Smooth muscle cell (in vitro differentiated cells): ENCODE results near the gene RPL38. TPM values are rescaled to one million over a fixed set of nuclear protein-coding genes. Genes with fewer than 3 reads are reported as not detected.

ENCODE experiments used
- DNase-seq: peaks from one replicate; lab custom pipeline; 2025; ENCODE audit not compliant: unreplicated experiment; lab: John Stamatoyannopoulos, UW
- H2AFZ ChIP-seq: fragments of 200-600 bp; sonication (generic); 2 replicates; pipeline ENCODE4 v1.6.0; 2016; ENCODE audit warnings: antibody characterized with exemption, low read depth, mild to moderate bottlenecking
- H3F3A ChIP-seq: fragments of 200-600 bp; sonication (generic); 2 replicates; pipeline ENCODE4 v1.6.0; 2017; ENCODE audit warnings: antibody characterized with exemption, low read depth
- H3K27ac ChIP-seq: fragments of 200-600 bp; sonication (generic); 2 replicates; pipeline ENCODE4 v1.5.1; 2016; ENCODE audit warnings: low read depth, mild to moderate bottlenecking
- H3K27me3 ChIP-seq: fragments of 200-600 bp; sonication (generic); 2 replicates; pipeline ENCODE4 v1.6.1; 2016; ENCODE audit warnings: low read depth, mild to moderate bottlenecking
- H3K36me3 ChIP-seq: fragments of 200-600 bp; sonication (generic); 2 replicates; pipeline ENCODE4 v1.5.1; 2016; ENCODE audit warnings: low read depth
- H3K4me1 ChIP-seq: fragments of 200-600 bp; sonication (generic); 2 replicates; pipeline ENCODE4 v1.5.1; 2016; ENCODE audit warnings: low read depth
- H3K4me2 ChIP-seq: fragments of 200-600 bp; sonication (generic); 2 replicates; pipeline ENCODE4 v1.6.0; 2016; ENCODE audit warnings: mild to moderate bottlenecking
- H3K4me3 ChIP-seq: fragments of 200-600 bp; sonication (generic); 2 replicates; pipeline ENCODE4 v1.5.1; 2016; ENCODE audit warnings: mild to moderate bottlenecking
- H3K79me2 ChIP-seq: fragments of 200-600 bp; sonication (generic); 2 replicates; pipeline ENCODE4 v1.6.0; 2016; ENCODE audit warnings: low read depth, mild to moderate bottlenecking
- H3K9ac ChIP-seq: fragments of 200-600 bp; sonication (generic); 2 replicates; pipeline ENCODE4 v1.6.0; 2016; ENCODE audit warnings: low read depth
- H3K9me3 ChIP-seq: fragments of 200-600 bp; sonication (generic); replicated peaks from 2 replicates; pipeline ENCODE4 v1.5.1; 2016; ENCODE audit warnings: low read depth
- H4K20me1 ChIP-seq: fragments of 200-600 bp; sonication (generic); 2 replicates; pipeline ENCODE4 v1.6.0; 2016; ENCODE audit warnings: low read depth
- WGBS: methylation state at CpG from one replicate; pipeline ENCODE4 v1.1.7; 2016; ENCODE audit warnings: low lambda C conversion rate; 5-methylcytosine and 5-hydroxymethylcytosine counted together
- polyA plus RNA-seq: library from polyadenylated mRNA; unstranded; fragments of >200 nt; fragmentation: Nextera tagmentation; extraction: Ambion mirVana; gene quantifications from 2 replicates; pipeline ENCODE4 v1.2.1, GENCODE V29; 2016
- total RNA-seq: library from RNA; depleted of rRNA; stranded (reverse); fragments of >200 nt; gene quantifications from 2 replicates; pipeline ENCODE4 v1.2.3, GENCODE V29; 2014
- TF ChIP-seq, protein P1 (sequence below): fragments of 200-600 bp; sonication (generic); IDR thresholded peaks from 2 replicates; pipeline ENCODE4 v1.5.1; 2017; ENCODE audit warnings: borderline replicate concordance, mild to moderate bottlenecking, antibody characterized with exemption; ENCODE audit not compliant: insufficient read depth, poor library complexity, severe bottlenecking

The RPL38 gene
- total and polyA plus RNA-seq, 2 experiments from 2014 or later = 449 to 889 TPM

GRCh38 chr17:74160656-74161502 is 42.6 kb upstream of the RPL38 start:
- Histone ChIP-seq H2AFZ (no peak overlapping the region), H3K27ac (no peak overlapping the region), H3K4me2 (no peak overlapping the region), H4K20me1 (no peaks in the 10 kb centered on the region), H3K9me3 (no peaks in the 10 kb centered on the region), H3F3A (no peaks in the 10 kb centered on the region), H3K27me3 (no peaks in the 10 kb centered on the region), H3K79me2 (no peaks in the 10 kb centered on the region), H3K4me1 (no peaks in the 10 kb centered on the region), H3K9ac (no peak overlapping the region), H3K4me3 (no peak overlapping the region), H3K36me3 (no peaks in the 10 kb centered on the region)
- no peak for DNase-seq
- TF ChIP-seq, protein P1, sequence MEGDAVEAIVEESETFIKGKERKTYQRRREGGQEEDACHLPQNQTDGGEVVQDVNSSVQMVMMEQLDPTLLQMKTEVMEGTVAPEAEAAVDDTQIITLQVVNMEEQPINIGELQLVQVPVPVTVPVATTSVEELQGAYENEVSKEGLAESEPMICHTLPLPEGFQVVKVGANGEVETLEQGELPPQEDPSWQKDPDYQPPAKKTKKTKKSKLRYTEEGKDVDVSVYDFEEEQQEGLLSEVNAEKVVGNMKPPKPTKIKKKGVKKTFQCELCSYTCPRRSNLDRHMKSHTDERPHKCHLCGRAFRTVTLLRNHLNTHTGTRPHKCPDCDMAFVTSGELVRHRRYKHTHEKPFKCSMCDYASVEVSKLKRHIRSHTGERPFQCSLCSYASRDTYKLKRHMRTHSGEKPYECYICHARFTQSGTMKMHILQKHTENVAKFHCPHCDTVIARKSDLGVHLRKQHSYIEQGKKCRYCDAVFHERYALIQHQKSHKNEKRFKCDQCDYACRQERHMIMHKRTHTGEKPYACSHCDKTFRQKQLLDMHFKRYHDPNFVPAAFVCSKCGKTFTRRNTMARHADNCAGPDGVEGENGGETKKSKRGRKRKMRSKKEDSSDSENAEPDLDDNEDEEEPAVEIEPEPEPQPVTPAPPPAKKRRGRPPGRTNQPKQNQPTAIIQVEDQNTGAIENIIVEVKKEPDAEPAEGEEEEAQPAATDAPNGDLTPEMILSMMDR = no peak
- WGBS = 88% methylated on average over 23 of the region's 23 CpGs

- H3K36me3 ChIP-seq = no peaks in the 10 kb centered on the region
- H3K9me3 ChIP-seq = no peaks in the 10 kb centered on the region
- H2AFZ ChIP-seq = no peak overlapping the region
- H3K79me2 ChIP-seq = no peaks in the 10 kb centered on the region
- TF ChIP-seq, protein P1 = no peak
- H3F3A ChIP-seq = no peaks in the 10 kb centered on the region
- no peaks in the 10 kb centered on the region for H4K20me1 ChIP-seq
- no peak overlapping the region for H3K9ac ChIP-seq
- H3K4me1 ChIP-seq = no peaks in the 10 kb centered on the region
- H3K4me2 ChIP-seq = no peak overlapping the region
- H3K4me3 ChIP-seq = no peak overlapping the region
- peaks cover under 1% of the 10 kb centered on the region for H3K27me3 ChIP-seq
- H3K27ac ChIP-seq = no peak overlapping the region
- WGBS = 92% methylated on average over 11 of the region's 11 CpGs
- DNase-seq = no peak
These were observed 42.0 kb upstream of the RPL38 start for GRCh38 chr17:74161503-74161875.

- Histone ChIP-seq H3K4me1 (no peaks in the 10 kb centered on the region), H3K27ac (no peak overlapping the region), H3K4me3 (no peak overlapping the region), H4K20me1 (no peaks in the 10 kb centered on the region), H3K27me3 (peaks cover 7% of the 10 kb centered on the region), H2AFZ (no peak overlapping the region), H3K4me2 (no peak overlapping the region), H3K9ac (no peak overlapping the region), H3K36me3 (no peaks in the 10 kb centered on the region), H3K9me3 (no peaks in the 10 kb centered on the region), H3F3A (no peaks in the 10 kb centered on the region), H3K79me2 (no peaks in the 10 kb centered on the region)
- 58% methylated on average over 10 of the region's 11 CpGs for WGBS
- DNase-seq = no peak
- TF ChIP-seq, protein P1 = no peak
These were observed 40.1 kb upstream of the RPL38 start for GRCh38 chr17:74163271-74163821.
